Duodenal mucosa (tissue), 2 donors: ENCODE results near the gene TMEFF2.

Experiments
- H3K27ac ChIP-seq: one replicate; pipeline ENCODE4 v1.7.0; 2013; ENCODE audit warnings: low read depth, low read length
- H3K27me3 ChIP-seq, 2 donors: one replicate each; pipeline ENCODE4 v1.7.0; 2013; ENCODE audit warnings: low read length in 2 of 2, control low read depth in 1 of 2; ENCODE audit not compliant: insufficient read depth in 2 of 2, control insufficient read depth in 1 of 2
- H3K36me3 ChIP-seq, 2 donors: one replicate each; pipeline ENCODE4 v1.7.0; 2013; ENCODE audit warnings: low read length in 2 of 2, control low read depth in 1 of 2; ENCODE audit not compliant: insufficient read depth in 2 of 2, control insufficient read depth in 1 of 2
- H3K4me1 ChIP-seq, 2 donors: one replicate each; pipeline ENCODE4 v1.7.0; 2013; ENCODE audit warnings: low read length in 2 of 2, control low read depth in 1 of 2; ENCODE audit not compliant: insufficient read depth in 2 of 2, control insufficient read depth in 1 of 2
- H3K4me3 ChIP-seq, 2 donors: one replicate each; pipeline ENCODE4 v1.7.0; 2013; ENCODE audit warnings: low read length in 2 of 2, low read depth in 1 of 2
- H3K9ac ChIP-seq, 2 donors: one replicate each; pipeline ENCODE4 v1.7.0; 2013; ENCODE audit warnings: low read length in 2 of 2, low read depth in 1 of 2
- H3K9me3 ChIP-seq, 2 donors: one replicate each; pipeline ENCODE4 v1.7.0; 2013; ENCODE audit warnings: low read length in 2 of 2, control low read depth in 1 of 2; ENCODE audit not compliant: control insufficient read depth in 1 of 2

TMEFF2 gene

DNA sequence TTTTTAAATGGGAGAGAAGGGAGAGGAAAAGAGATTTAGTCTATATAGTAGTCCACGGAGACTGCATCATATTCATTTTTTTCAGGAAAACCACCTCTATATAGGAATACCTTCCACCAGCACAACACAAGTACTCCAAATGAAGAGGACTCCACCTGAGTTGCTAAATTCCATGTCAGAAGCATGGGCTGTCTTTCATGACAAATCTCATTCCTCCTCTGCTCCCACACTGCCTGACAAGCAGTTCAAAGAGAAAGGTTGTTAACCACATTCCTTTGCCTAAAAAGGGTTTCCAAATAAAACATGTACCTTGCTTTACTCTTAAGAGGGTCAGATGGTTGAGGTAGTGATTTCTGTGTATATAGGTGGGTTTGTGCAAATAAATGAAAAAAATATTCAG lies 122.0 kb downstream of the TMEFF2 start:
- Histone ChIP-seq H3K36me3 (no peaks in the 10 kb centered on the region), H3K4me3 (no peak overlapping the region), H3K27me3 (no peaks in the 10 kb centered on the region), H3K9ac (no peak overlapping the region), H3K27ac (no peak overlapping the region), H3K4me1 (no peaks in the 10 kb centered on the region), H3K9me3 (no peaks in the 10 kb centered on the region)

DNA sequence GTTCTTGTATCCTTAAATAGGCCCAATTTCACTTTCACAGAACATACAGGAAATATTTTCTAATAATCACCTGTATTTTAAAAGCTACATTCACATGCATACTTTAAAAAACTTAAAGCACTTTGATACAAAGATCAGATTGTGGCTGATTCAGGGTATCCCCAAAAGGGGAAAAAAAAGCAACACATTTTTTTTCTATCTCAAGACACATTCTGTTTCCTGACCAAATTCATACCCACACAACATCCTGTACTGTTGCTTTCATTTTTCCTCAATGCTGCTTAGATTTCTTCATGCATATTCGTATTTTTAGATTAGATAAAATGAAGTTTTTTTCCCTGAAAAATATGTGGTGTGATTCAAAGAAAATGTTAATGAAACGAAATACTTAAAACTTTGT lies 122.5 kb downstream of the TMEFF2 start:
- Histone ChIP-seq H3K27ac (no peak overlapping the region), H3K27me3 (no peaks in the 10 kb centered on the region), H3K9me3 (no peaks in the 10 kb centered on the region), H3K36me3 (no peaks in the 10 kb centered on the region), H3K4me1 (no peaks in the 10 kb centered on the region), H3K4me3 (no peak overlapping the region), H3K9ac (no peak overlapping the region)

DNA sequence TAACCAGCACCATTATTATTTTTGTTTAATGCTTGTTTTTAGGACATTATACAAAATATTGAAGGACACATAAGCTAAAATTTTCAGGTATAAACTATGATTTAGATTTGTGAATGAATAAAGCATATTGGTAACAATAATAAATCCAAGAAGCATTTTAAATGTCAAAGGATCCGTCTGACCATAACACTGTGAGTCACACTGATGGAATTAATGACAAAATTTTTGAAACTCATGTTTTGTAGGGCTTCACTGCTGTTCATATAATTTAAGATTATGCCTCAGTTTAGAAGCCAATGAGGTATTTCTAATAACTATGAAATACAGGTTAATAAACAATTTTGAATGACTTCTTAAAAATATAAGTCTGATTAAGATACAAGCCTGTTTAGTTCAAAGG lies 124.6 kb downstream of the TMEFF2 start:
- H3K9ac ChIP-seq, result no peak overlapping the region
- H3K27ac ChIP-seq, result no peak overlapping the region
- H3K4me1 ChIP-seq, result no peaks in the 10 kb centered on the region
- H3K27me3 ChIP-seq, result no peaks in the 10 kb centered on the region
- H3K36me3 ChIP-seq, result no peaks in the 10 kb centered on the region
- no peak overlapping the region for H3K4me3 ChIP-seq
- no peaks in the 10 kb centered on the region for H3K9me3 ChIP-seq

- no peaks in the 10 kb centered on the region for H3K27me3 ChIP-seq
- no peaks in the 10 kb centered on the region for H3K36me3 ChIP-seq
- H3K9ac ChIP-seq, result no peak overlapping the region
- no peak overlapping the region for H3K4me3 ChIP-seq
- H3K9me3 ChIP-seq, result no peaks in the 10 kb centered on the region
- no peaks in the 10 kb centered on the region for H3K4me1 ChIP-seq
- no peak overlapping the region for H3K27ac ChIP-seq
Observed at GRCh38 chr2:192069417-192069816, 125.3 kb downstream of the TMEFF2 start.

DNA sequence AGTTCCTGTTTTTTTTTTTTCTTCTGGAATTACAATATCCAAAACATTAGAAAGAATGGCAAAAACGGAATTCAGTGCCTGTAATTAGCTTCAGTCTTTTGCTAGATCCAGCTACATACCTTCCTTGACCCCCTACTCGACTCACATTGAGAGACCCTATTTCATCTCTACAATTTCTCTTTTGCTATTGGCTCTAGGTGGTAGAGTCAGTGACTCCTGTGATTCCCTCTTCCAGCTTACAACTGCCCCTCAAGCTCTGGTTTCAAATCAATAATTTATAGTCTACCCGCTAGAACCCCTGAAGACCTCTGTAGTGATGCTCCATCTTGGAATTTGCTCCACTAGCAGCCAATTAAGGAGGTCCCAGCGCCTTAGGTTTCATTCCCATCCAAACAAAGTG lies 125.8 kb downstream of the TMEFF2 start:
- Histone ChIP-seq H3K27ac (no peak overlapping the region), H3K27me3 (no peaks in the 10 kb centered on the region), H3K4me3 (no peak overlapping the region), H3K36me3 (no peaks in the 10 kb centered on the region), H3K9ac (no peak overlapping the region), H3K4me1 (no peaks in the 10 kb centered on the region), H3K9me3 (no peaks in the 10 kb centered on the region)

GRCh38 chr2:192067631-192068030 lies 127.1 kb downstream of the TMEFF2 start:
- Histone ChIP-seq H3K4me3 (no peak overlapping the region), H3K27ac (no peak overlapping the region), H3K27me3 (no peaks in the 10 kb centered on the region), H3K36me3 (no peaks in the 10 kb centered on the region), H3K4me1 (no peaks in the 10 kb centered on the region), H3K9ac (no peak overlapping the region), H3K9me3 (no peaks in the 10 kb centered on the region)

DNA sequence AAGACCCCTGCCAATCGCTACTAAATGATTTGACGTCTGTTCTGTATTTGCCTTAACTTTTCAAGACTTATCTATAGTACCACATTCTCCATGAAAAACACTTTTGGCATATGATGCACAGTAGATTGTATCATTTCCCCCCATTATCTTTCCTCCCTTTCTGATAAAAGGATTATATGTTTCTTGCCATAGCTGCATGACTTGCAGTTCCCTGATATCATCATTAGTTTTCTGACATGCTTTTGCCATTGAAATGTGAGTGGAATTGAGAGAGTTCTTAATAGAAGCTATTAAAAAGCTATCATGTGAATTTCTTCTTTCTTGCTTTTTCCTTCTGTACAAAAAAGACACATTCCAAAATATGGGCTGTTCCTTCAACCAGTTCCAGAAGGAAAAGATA lies 130.3 kb downstream of the TMEFF2 start:
- Histone ChIP-seq H3K4me3 (no peak overlapping the region), H3K27ac (no peak overlapping the region), H3K27me3 (no peaks in the 10 kb centered on the region)

GRCh38 chr2:192060161-192060560 lies 134.6 kb downstream of the TMEFF2 start:
- no peak overlapping the region for H3K27ac ChIP-seq
- H3K27me3 ChIP-seq, result no peaks in the 10 kb centered on the region
- no peak overlapping the region for H3K4me3 ChIP-seq
- no peak overlapping the region for H3K9ac ChIP-seq
- no peaks in the 10 kb centered on the region for H3K4me1 ChIP-seq
- no peaks in the 10 kb centered on the region for H3K9me3 ChIP-seq
- H3K36me3 ChIP-seq, result no peaks in the 10 kb centered on the region

More for the DNA sequence above, 130.3 kb downstream of the TMEFF2 start:
- no peaks in the 10 kb centered on the region for H3K4me1 ChIP-seq
- H3K9ac ChIP-seq, result no peak overlapping the region
- H3K9me3 ChIP-seq, result no peaks in the 10 kb centered on the region
- H3K36me3 ChIP-seq, result no peaks in the 10 kb centered on the region

GRCh38 chr2:192059266-192059665 lies 135.5 kb downstream of the TMEFF2 start:
- no peak overlapping the region for H3K9ac ChIP-seq
- H3K27ac ChIP-seq, result no peak overlapping the region
- H3K36me3 ChIP-seq, result no peaks in the 10 kb centered on the region
- no peak overlapping the region for H3K4me3 ChIP-seq
- no peaks in the 10 kb centered on the region for H3K4me1 ChIP-seq
- H3K9me3 ChIP-seq, result no peaks in the 10 kb centered on the region
- H3K27me3 ChIP-seq, result no peaks in the 10 kb centered on the region

GRCh38 chr2:192053921-192054320 lies 140.8 kb downstream of the TMEFF2 start:
- H3K27me3 ChIP-seq, result no peaks in the 10 kb centered on the region
- H3K4me1 ChIP-seq, result no peaks in the 10 kb centered on the region

DNA sequence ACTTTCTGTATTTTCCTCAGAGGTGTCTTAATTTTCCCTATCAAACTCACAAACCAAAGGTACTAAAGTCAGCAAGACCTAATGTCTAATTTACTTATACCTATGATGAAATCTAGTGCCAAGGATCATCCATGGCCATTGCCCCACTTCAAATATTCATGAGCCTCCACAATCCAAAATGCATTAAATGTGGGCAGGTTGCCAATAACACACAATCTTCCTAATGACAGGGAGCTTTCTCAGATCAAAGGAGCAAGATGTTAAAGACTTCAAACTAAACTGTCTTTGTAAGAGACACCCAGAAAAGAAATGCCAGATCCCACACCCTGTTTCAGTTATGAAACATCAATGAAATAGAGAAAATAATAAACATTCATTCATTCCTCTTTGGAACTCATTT lies 143.2 kb downstream of the TMEFF2 start:
- no peak overlapping the region for H3K27ac ChIP-seq
- H3K9me3 ChIP-seq, result no peaks in the 10 kb centered on the region
- no peak overlapping the region for H3K9ac ChIP-seq
- H3K4me1 ChIP-seq, result no peaks in the 10 kb centered on the region
- H3K27me3 ChIP-seq, result no peaks in the 10 kb centered on the region
- H3K36me3 ChIP-seq, result no peaks in the 10 kb centered on the region
- H3K4me3 ChIP-seq, result no peak overlapping the region

More at GRCh38 chr2:192053921-192054320, 140.8 kb downstream of the TMEFF2 start:
- no peaks in the 10 kb centered on the region for H3K36me3 ChIP-seq
- no peak overlapping the region for H3K9ac ChIP-seq
- no peaks in the 10 kb centered on the region for H3K9me3 ChIP-seq
- no peak overlapping the region for H3K27ac ChIP-seq
- no peak overlapping the region for H3K4me3 ChIP-seq
